Left lobe of liver (tissue), 2 donors: ENCODE data around the gene GAB2. TPM values are rescaled to one million over a fixed set of nuclear protein-coding genes. Genes with fewer than 3 reads are reported as not detected.
"Not testable (repeated sequence)": the region's sequence is repeated elsewhere in the genome, so short reads cannot be mapped to it uniquely, and the experiment has no call there.

Source experiments
- ATAC-seq: fragments of 200-7000 bp; cut with Tn5 transposase; one replicate; pipeline ENCODE4 v1.9.1; 2020; ENCODE audit warnings: mild to moderate bottlenecking, moderate library complexity
- DNase-seq: peaks from one replicate; pipeline ENCODE4 v3.0.0-alpha.2; 2020; ENCODE audit warnings: low spot score
- total RNA-seq: library from RNA; stranded (reverse); gene quantifications from one replicate; pipeline ENCODE4 v1.2.1, GENCODE V29; 2021
- donor health status: DM: no; HTN: no; CAD: no; lungs with moderate emphysema.
- donor health status: DM: no; HTN: yes; CAD: no.

The GAB2 gene
- total RNA-seq, 1 donor from 2014 or later: 4.5 TPM

GRCh38 chr11:78259777-78260487 lies 157.7 kb downstream of the GAB2 start:
- DNase-seq (no peak), ATAC-seq (peak; percentile 59)

- ATAC-seq: no peak
These were observed 160.0 kb downstream of the GAB2 start for GRCh38 chr11:78257654-78258053.

GRCh38 chr11:78256962-78257361 lies 160.7 kb downstream of the GAB2 start:
- DNase-seq (peak; percentile 81), ATAC-seq (peak; percentile 92)

More at GRCh38 chr11:78257654-78258053, 160.0 kb downstream of the GAB2 start:
- DNase-seq: no peak

GRCh38 chr11:78255919-78256318 lies 161.7 kb downstream of the GAB2 start:
- ATAC-seq: no peak
- DNase-seq: no peak

- no peak for DNase-seq
- no peak for ATAC-seq
These were observed 163.4 kb downstream of the GAB2 start for GRCh38 chr11:78254268-78254667.

- no peak for DNase-seq
- no peak for ATAC-seq
These were observed 163.8 kb downstream of the GAB2 start for GRCh38 chr11:78253797-78254196.

GRCh38 chr11:78251083-78251775 lies 166.4 kb downstream of the GAB2 start:
- DNase-seq (no peak), ATAC-seq (no peak)

- DNase-seq (no peak), ATAC-seq (no peak)
These were observed 167.5 kb downstream of the GAB2 start for GRCh38 chr11:78250099-78250498.

GRCh38 chr11:78248903-78249302 lies 168.7 kb downstream of the GAB2 start:
- no peak for DNase-seq
- ATAC-seq: no peak

GRCh38 chr11:78248191-78248590 lies 169.4 kb downstream of the GAB2 start:
- DNase-seq (no peak), ATAC-seq (no peak)

GRCh38 chr11:78244546-78245255 lies 172.9 kb downstream of the GAB2 start:
- DNase-seq: no peak
- no peak for ATAC-seq

- ATAC-seq (no peak), DNase-seq (no peak)
These were observed 173.5 kb downstream of the GAB2 start for GRCh38 chr11:78244080-78244479.

GRCh38 chr11:78241475-78241874 lies 176.1 kb downstream of the GAB2 start:
- DNase-seq: no peak
- ATAC-seq: no peak

- DNase-seq: no peak
- ATAC-seq: no peak
These were observed 177.8 kb downstream of the GAB2 start for GRCh38 chr11:78239781-78240180.

- ATAC-seq: no peak
These were observed 180.2 kb downstream of the GAB2 start for GRCh38 chr11:78237293-78238046.

GRCh38 chr11:78234006-78234405 lies 183.6 kb downstream of the GAB2 start:
- ATAC-seq: no peak

More at GRCh38 chr11:78237293-78238046, 180.2 kb downstream of the GAB2 start:
- DNase-seq: no peak

GRCh38 chr11:78233046-78233445 lies 184.6 kb downstream of the GAB2 start:
- not testable (repeated sequence) for ATAC-seq, DNase-seq

More at GRCh38 chr11:78234006-78234405, 183.6 kb downstream of the GAB2 start:
- DNase-seq: no peak

GRCh38 chr11:78231962-78232501 lies 185.6 kb downstream of the GAB2 start:
- no peak for DNase-seq

GRCh38 chr11:78230161-78230877 lies 187.3 kb downstream of the GAB2 start:
- DNase-seq (no peak), ATAC-seq (no peak)

More at GRCh38 chr11:78231962-78232501, 185.6 kb downstream of the GAB2 start:
- peak; percentile 25 for ATAC-seq

- DNase-seq (peak; percentile 33), ATAC-seq (no peak)
These were observed 188.5 kb downstream of the GAB2 start for GRCh38 chr11:78229106-78229505.
